ENCODE results near the gene CEACAM19.

The CEACAM19 gene

DNA sequence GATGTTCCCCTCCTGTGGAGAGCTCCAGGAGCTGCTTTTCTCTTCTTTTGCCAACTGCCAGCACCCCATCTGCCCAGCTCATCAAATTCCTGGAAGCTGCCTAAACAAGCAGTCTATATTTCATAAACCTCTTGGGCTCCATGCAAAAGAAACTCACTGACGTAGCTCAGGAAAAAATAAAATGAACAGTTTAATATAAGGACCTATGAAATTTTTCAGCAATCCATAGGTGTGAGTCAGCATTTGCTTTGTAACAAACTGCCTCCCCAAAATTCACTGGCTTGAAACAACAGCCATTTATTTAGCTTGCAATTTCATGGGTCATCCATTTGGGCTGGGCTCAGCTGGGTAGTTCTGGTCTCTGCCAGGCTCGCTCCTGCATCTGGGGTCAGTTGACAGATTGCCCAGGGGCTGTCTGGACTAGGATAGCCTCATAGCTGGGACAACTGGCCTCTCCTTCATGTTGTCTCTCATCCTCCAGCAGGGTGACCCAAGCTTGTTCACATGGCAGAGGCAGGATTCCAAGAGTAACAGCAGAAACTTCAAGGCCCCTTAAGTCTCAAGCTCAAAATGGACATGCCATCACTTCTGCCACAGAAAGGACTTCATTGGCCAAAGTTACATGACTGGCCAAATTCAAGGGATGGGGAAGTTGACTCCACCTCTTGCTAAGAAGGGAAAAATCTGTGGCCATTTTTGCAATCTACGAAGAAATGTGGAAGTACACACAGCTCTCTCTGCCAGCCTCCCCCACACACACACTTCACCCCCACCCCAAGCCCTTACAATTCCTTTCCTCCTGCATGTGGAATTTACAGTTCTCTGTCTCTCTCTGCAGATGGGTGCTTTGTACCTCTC lies 35.5 kb upstream of the CEACAM19 start:
- H3K36me3 ChIP-seq (ENCODE audit: insufficient read depth, low read length) = no peaks in the 10 kb centered on the region

DNA sequence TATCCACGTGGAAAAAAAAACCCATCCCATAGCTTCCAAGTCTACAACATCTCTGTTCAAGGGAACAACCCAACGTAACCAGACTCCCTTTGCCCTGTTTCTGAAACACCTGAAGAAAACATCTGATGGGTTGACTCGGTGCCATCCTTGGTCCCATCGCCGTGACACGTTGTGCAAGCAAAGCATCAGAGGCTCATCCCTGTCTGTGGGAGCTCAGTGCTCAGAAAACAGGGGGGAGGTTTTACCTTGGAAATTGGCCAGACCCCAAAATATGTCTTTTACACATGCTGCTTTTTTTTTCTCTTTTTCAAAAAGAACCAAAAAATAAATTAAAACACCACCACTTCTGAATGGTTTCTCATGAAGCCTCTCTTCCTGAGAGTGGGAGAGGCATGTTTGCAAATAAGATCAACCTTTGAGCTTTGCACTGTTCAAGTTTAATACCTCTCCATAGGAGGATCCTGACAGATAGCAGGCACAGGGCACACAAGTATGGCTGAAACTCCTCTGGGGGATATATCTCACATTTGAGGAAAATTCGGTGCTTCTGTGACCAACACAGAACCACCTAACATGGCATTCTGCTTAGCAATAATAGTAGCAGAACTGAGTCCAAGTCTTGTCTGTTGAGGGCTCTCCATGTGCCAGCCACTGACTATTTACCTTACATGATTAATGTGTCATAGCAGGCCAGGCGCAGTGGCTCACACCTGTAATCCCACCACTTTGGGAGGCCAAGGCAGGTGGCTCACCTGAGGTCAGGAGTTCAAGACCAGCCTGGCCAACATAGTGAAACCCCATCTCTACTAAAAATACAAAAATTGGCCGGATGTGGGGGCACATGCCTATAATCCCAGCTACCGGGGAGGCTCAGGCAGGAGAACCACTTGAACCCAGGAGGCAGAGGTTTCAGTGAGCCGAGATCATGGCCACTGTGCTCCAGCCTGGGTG lies 34.6 kb upstream of the CEACAM19 start:
- no peak overlapping the region for H2AFZ ChIP-seq (ENCODE audit: low read length, unreplicated experiment)
- no peak overlapping the region for H3K4me3 ChIP-seq (ENCODE audit: low read depth, low read length)
- peaks cover 27% of the 10 kb centered on the region for H3K4me1 ChIP-seq (ENCODE audit: control insufficient read depth, insufficient read depth, low read length, unreplicated experiment)
- H3K27ac ChIP-seq (ENCODE audit: low read depth, low read length) = no peak overlapping the region
- no peaks in the 10 kb centered on the region for H3K79me2 ChIP-seq (ENCODE audit: control insufficient read depth, insufficient read depth, low read length, unreplicated experiment)
- H3K36me3 ChIP-seq (ENCODE audit: insufficient read depth, low read length) = no peaks in the 10 kb centered on the region
- H3K27me3 ChIP-seq (ENCODE audit: insufficient read depth, low read length) = no peaks in the 10 kb centered on the region

More for the DNA sequence above, 35.5 kb upstream of the CEACAM19 start:
- Histone ChIP-seq H3K27me3 (ENCODE audit: insufficient read depth, low read length) (no peaks in the 10 kb centered on the region), H3K79me2 (ENCODE audit: control insufficient read depth, insufficient read depth, low read length, unreplicated experiment) (no peaks in the 10 kb centered on the region), H3K27ac (ENCODE audit: low read depth, low read length) (peak overlapping the region; percentile 46), H2AFZ (ENCODE audit: low read length, unreplicated experiment) (no peak overlapping the region), H3K4me3 (ENCODE audit: low read depth, low read length) (no peak overlapping the region), H3K4me1 (ENCODE audit: control insufficient read depth, insufficient read depth, low read length, unreplicated experiment) (peaks cover 21% of the 10 kb centered on the region)

DNA sequence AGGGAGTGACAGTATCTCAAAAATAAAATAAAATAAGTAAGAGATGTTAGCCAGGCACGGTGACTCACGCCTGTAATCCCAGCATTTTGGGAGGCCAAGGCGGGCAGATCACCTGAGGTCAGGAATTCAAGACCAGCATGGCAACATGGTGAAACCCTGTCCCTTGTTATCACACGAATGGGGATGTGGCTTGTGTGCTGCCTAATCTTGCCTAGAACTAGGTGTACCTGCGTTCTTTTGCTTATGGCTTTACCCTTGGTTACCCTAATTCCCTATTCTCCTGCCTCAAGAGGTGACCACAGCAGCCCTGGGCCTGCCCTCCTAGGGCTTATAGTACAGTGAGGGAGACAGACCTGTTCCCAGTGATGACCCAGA lies 33.9 kb upstream of the CEACAM19 start:
- Histone ChIP-seq H3K27ac (ENCODE audit: low read depth, low read length) (no peak overlapping the region), H3K79me2 (ENCODE audit: control insufficient read depth, insufficient read depth, low read length, unreplicated experiment) (no peaks in the 10 kb centered on the region), H3K27me3 (ENCODE audit: insufficient read depth, low read length) (no peaks in the 10 kb centered on the region), H2AFZ (ENCODE audit: low read length, unreplicated experiment) (no peak overlapping the region), H3K4me1 (ENCODE audit: control insufficient read depth, insufficient read depth, low read length, unreplicated experiment) (peaks cover 27% of the 10 kb centered on the region), H3K36me3 (ENCODE audit: insufficient read depth, low read length) (no peaks in the 10 kb centered on the region), H3K4me3 (ENCODE audit: low read depth, low read length) (no peak overlapping the region)

DNA sequence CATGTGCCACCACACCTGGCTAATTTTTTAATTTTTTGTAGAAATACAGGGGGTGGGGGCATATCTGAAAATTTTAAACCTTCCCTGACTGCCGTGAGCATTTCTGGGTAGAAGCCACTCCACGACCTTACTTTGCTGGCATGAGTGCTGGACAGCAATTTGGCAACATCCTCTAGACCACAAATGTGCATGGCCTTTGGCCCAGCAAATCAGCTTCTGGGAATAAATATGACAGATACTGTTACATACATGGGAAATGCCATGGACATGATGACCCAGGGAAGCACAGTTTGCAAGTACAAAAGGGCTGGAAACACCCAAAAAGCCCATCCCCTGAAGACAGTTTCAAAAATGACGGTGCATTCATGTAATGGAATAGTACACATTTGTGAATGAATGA lies 30.8 kb upstream of the CEACAM19 start:
- no peak overlapping the region for H2AFZ ChIP-seq (ENCODE audit: low read length, unreplicated experiment)
- peaks cover 24% of the 10 kb centered on the region for H3K4me1 ChIP-seq (ENCODE audit: control insufficient read depth, insufficient read depth, low read length, unreplicated experiment)
- peak overlapping the region; percentile 36 for H3K27ac ChIP-seq (ENCODE audit: low read depth, low read length)
- H3K4me3 ChIP-seq (ENCODE audit: low read depth, low read length) = no peak overlapping the region
- no peaks in the 10 kb centered on the region for H3K36me3 ChIP-seq (ENCODE audit: insufficient read depth, low read length)
- peaks cover 8% of the 10 kb centered on the region for H3K79me2 ChIP-seq (ENCODE audit: control insufficient read depth, insufficient read depth, low read length, unreplicated experiment)
- H3K27me3 ChIP-seq (ENCODE audit: insufficient read depth, low read length) = no peaks in the 10 kb centered on the region

DNA sequence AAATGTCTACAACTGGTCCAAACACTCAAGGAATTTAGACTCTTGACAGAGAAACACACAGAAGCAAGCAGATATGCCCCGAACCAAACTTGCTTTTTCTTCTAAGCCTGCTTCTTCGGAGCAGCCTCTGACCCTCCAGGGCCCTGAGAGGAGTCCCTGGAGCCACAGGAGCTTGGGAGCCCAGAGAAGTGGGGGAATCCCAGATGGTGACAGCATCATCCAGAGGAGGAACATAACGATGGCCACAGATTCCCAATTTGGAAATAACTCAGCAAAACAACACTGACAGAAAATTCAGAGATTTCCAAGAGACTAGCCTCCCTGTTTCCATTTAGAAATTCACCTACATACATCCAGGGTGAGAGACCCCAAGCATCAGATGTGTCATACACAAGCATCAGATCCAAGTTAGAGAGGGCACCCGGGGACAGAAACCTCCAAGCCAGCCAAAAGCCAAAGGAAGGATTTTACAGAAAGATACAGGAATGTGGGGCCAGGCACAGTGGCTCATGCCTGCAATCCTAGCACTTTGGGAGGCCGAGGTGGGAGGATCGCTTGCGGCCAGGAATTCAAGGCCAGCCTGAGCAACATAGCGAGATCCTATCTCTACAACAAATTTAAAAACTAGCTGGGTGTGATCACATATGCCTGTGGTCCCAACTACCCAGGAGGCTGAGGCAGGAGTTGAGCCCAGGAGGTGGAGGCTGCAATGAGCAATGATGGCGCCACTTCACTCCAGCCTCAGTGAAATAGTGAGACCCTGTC lies 29.6 kb upstream of the CEACAM19 start:
- peaks cover 15% of the 10 kb centered on the region for H3K4me1 ChIP-seq (ENCODE audit: control insufficient read depth, insufficient read depth, low read length, unreplicated experiment)

DNA sequence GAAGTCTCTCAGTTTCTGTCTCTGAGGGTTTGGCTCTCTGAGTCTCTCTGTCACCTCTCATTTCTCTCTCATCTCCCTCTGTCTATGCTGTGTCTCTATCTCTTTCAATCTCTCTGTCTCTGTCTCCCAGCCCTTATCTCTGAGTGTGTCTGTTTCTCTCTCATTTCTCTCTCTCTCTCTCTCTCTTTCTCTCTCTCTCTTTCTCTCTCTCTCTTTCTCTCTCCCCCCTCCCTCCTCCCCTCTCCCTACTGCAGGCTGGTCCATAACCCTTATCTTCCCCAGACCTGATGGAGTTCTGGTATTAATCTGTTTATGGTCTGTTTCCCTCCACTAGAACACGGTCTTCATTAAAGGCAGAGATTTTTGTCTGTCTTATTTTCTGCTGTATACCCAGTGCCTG lies 28.9 kb upstream of the CEACAM19 start:
- Histone ChIP-seq H3K79me2 (ENCODE audit: control insufficient read depth, insufficient read depth, low read length, unreplicated experiment) (peaks cover 26% of the 10 kb centered on the region), H2AFZ (ENCODE audit: low read length, unreplicated experiment) (no peak overlapping the region), H3K36me3 (ENCODE audit: insufficient read depth, low read length) (no peaks in the 10 kb centered on the region), H3K4me1 (ENCODE audit: control insufficient read depth, insufficient read depth, low read length, unreplicated experiment) (peaks cover 20% of the 10 kb centered on the region), H3K27ac (ENCODE audit: low read depth, low read length) (no peak overlapping the region), H3K4me3 (ENCODE audit: low read depth, low read length) (no peak overlapping the region), H3K27me3 (ENCODE audit: insufficient read depth, low read length) (no peaks in the 10 kb centered on the region)

More for the DNA sequence above, 29.6 kb upstream of the CEACAM19 start:
- Histone ChIP-seq H3K36me3 (ENCODE audit: insufficient read depth, low read length) (no peaks in the 10 kb centered on the region), H3K4me3 (ENCODE audit: low read depth, low read length) (no peak overlapping the region), H3K27me3 (ENCODE audit: insufficient read depth, low read length) (no peaks in the 10 kb centered on the region), H2AFZ (ENCODE audit: low read length, unreplicated experiment) (no peak overlapping the region), H3K27ac (ENCODE audit: low read depth, low read length) (peak overlapping the region; percentile 36; the same call in 1 of the 2 replicates), H3K79me2 (ENCODE audit: control insufficient read depth, insufficient read depth, low read length, unreplicated experiment) (peaks cover 19% of the 10 kb centered on the region)

DNA sequence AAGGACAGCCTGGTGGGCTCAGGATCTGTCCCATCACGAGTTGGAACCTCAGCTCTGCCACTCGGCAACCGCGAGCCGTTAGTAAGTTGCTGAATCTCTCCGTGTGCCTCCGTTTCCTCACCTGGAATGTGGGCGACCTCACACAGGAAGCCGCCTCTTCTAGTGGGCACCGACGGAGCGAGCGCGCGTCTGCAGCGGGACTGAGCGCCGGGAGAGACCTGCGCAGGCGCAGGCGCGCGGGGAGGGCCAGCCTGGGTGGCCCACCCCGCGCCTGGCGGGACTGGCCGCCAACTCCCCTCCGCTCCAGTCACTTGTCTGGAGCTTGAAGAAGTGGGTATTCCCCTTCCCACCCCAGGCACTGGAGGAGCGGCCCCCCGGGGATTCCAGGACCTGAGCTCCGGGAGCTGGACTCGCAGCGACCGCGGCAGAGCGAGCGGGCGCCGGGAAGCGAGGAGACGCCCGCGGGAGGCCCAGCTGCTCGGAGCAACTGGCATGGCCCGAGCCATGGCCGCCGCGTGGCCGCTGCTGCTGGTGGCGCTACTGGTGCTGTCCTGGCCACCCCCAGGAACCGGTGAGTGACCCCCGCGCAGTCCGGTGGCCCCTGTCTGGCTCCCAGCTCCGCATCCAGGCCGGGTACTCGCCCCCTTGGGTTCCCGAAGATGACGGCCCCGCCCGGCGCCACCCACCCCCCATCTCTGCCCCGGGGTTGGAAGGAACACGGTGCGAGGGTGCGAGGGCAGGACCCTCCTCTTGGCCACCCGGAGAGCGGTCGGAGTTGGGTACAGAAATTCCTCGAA lies 27.5 kb upstream of the CEACAM19 start, which contains the start of gene PVR:
Gene PVR, plus strand, starts transcription at position 306 of the 797 bp plus-strand sequence. Its CDS starts 187 bp downstream, at position 493.
- Histone ChIP-seq H3K4me3 (ENCODE audit: low read depth, low read length) (peak within 1 kb of the TSS; percentile 92), H2AFZ (ENCODE audit: low read length, unreplicated experiment) (no peak within 1 kb of the TSS), H3K36me3 (ENCODE audit: insufficient read depth, low read length) (peaks cover 3% of the 10 kb centered on the region; the same call in 1 of the 2 replicates), H3K27ac (ENCODE audit: low read depth, low read length) (peak within 1 kb of the TSS; percentile 61), H3K79me2 (ENCODE audit: control insufficient read depth, insufficient read depth, low read length, unreplicated experiment) (peaks cover 29% of the 10 kb centered on the region), H3K27me3 (ENCODE audit: insufficient read depth, low read length) (no peaks in the 10 kb centered on the region), H3K4me1 (ENCODE audit: control insufficient read depth, insufficient read depth, low read length, unreplicated experiment) (peaks cover 30% of the 10 kb centered on the region)

DNA sequence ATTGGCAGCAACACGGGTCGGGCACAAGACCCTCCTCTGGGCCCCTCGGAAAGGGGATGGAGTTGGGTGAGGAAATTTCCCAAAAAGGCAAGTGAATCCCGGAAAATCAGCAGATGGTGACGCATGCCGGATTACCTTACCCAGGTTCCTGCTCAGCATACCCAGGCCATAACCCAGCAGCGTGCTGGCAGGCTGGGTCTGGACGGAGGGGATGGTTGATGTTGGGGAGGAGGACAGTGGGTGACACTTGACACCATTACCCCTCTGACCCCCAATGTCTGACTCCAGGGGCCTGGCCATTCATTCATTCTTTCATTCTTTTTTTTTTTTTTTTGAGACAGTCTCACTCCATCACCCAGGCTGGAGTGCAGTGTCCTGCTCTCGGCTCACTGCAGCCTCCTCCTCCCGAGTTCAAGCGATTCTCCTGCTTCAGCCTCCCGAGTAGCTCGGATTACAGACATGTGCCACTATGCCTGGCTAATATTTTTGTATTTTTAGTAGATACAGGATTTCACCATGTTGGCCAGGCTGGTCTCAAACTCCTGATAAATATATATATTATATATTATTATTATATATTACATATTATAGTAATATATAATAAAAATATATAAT lies 26.8 kb upstream of the CEACAM19 start:
- Histone ChIP-seq H3K4me3 (ENCODE audit: low read depth, low read length) (peak overlapping the region; percentile 92), H2AFZ (ENCODE audit: low read length, unreplicated experiment) (no peak overlapping the region), H3K27ac (ENCODE audit: low read depth, low read length) (peak overlapping the region; percentile 61), H3K36me3 (ENCODE audit: insufficient read depth, low read length) (peaks cover 3% of the 10 kb centered on the region; the same call in 1 of the 2 replicates), H3K4me1 (ENCODE audit: control insufficient read depth, insufficient read depth, low read length, unreplicated experiment) (peaks cover 34% of the 10 kb centered on the region), H3K79me2 (ENCODE audit: control insufficient read depth, insufficient read depth, low read length, unreplicated experiment) (peaks cover 29% of the 10 kb centered on the region), H3K27me3 (ENCODE audit: insufficient read depth, low read length) (no peaks in the 10 kb centered on the region)

DNA sequence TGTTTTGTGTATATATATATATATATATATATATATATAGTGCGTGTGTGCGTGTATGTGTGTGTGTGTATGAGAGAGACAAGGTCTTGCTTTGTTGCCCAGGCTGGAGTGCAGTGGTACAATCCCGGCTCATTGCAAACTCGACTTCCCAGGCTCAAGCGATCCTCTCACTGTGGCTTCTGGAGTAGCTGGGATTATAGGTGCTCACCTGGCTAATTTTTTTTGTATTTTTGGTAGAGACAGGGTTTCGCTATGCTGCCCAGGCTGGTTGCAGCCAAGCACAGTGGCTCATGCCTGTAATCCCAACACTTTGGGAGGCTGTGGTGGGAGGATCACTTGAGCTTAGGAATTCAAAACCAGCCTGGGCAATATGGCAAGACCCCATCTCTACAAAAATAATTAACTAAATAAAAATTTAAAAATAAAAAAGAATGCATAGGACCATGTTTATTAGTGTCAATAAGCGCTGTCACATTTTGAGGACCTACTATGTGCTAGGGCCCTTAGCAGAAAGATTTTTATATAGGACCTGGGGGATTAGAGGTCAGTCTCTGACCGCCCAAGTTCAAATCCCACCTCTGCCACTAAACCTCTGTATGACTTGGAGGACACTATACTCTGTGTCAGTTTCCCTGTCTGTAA lies 25.8 kb upstream of the CEACAM19 start:
- peak overlapping the region; percentile 58; the same call in 1 of the 2 replicates for H3K4me3 ChIP-seq (ENCODE audit: low read depth, low read length)
- peaks cover 3% of the 10 kb centered on the region; the same call in 1 of the 2 replicates for H3K36me3 ChIP-seq (ENCODE audit: insufficient read depth, low read length)
- H3K27me3 ChIP-seq (ENCODE audit: insufficient read depth, low read length) = no peaks in the 10 kb centered on the region
- no peak overlapping the region for H3K27ac ChIP-seq (ENCODE audit: low read depth, low read length)
- H2AFZ ChIP-seq (ENCODE audit: low read length, unreplicated experiment) = no peak overlapping the region
- peaks cover 28% of the 10 kb centered on the region for H3K4me1 ChIP-seq (ENCODE audit: control insufficient read depth, insufficient read depth, low read length, unreplicated experiment)
- H3K79me2 ChIP-seq (ENCODE audit: control insufficient read depth, insufficient read depth, low read length, unreplicated experiment) = peaks cover 34% of the 10 kb centered on the region

All from ACC112 (cell line).